Kidney glomerular epithelial cell (primary cell): ENCODE results near the gene KIT.

Experiments used
- DNase-seq: peaks from one replicate; lab custom pipeline; 2025; lab: John Stamatoyannopoulos, UW

The KIT gene

GRCh38 chr4:54703182-54703581 lies 45.4 kb downstream of the KIT start:
- DNase-seq: no peak

GRCh38 chr4:54707406-54707805 lies 49.6 kb downstream of the KIT start:
- DNase-seq: no peak

GRCh38 chr4:54708339-54709279 lies 50.9 kb downstream of the KIT start:
- DNase-seq: no peak

GRCh38 chr4:54709400-54709799 lies 51.6 kb downstream of the KIT start:
- DNase-seq: no peak

GRCh38 chr4:54712206-54712605 lies 54.4 kb downstream of the KIT start:
- DNase-seq: no peak

- DNase-seq: no peak
Measured at GRCh38 chr4:54714631-54715030, 56.9 kb downstream of the KIT start.

- no peak for DNase-seq
Measured at GRCh38 chr4:54716478-54717065, 58.8 kb downstream of the KIT start.

GRCh38 chr4:54717694-54718093 lies 59.9 kb downstream of the KIT start:
- DNase-seq: no peak

GRCh38 chr4:54719378-54719777 lies 61.6 kb downstream of the KIT start:
- DNase-seq: no peak

GRCh38 chr4:54723220-54723619 lies 65.5 kb downstream of the KIT start:
- no peak for DNase-seq

GRCh38 chr4:54723820-54724219 lies 66.1 kb downstream of the KIT start:
- no peak for DNase-seq

GRCh38 chr4:54726907-54727306 lies 69.2 kb downstream of the KIT start:
- no peak for DNase-seq

GRCh38 chr4:54727346-54727745 lies 69.6 kb downstream of the KIT start:
- DNase-seq: no peak

- DNase-seq: no peak
Measured at GRCh38 chr4:54728368-54728767, 70.6 kb downstream of the KIT start.

- no peak for DNase-seq
Measured at GRCh38 chr4:54729256-54729655, 71.5 kb downstream of the KIT start.

GRCh38 chr4:54730581-54730980 lies 72.8 kb downstream of the KIT start:
- DNase-seq: no peak

- no peak for DNase-seq
Measured at GRCh38 chr4:54731552-54731951, 73.8 kb downstream of the KIT start.

- DNase-seq: no peak
Measured at GRCh38 chr4:54731976-54732375, 74.2 kb downstream of the KIT start.

GRCh38 chr4:54737421-54737820 lies 79.7 kb downstream of the KIT start:
- no peak for DNase-seq

GRCh38 chr4:54741202-54741601 lies 83.4 kb downstream of the KIT start:
- DNase-seq: no peak

GRCh38 chr4:54742636-54743399 lies 85.1 kb downstream of the KIT start:
- DNase-seq: no peak

GRCh38 chr4:54743562-54743961 lies 85.8 kb downstream of the KIT start:
- no peak for DNase-seq

- no peak for DNase-seq
Measured at GRCh38 chr4:54744487-54744886, 86.7 kb downstream of the KIT start.
